Ovary (tissue), 9 donors: ENCODE data around the gene BRD2. TPM values are rescaled to one million over a fixed set of nuclear protein-coding genes. Genes with fewer than 3 reads are reported as not detected.
A peak's percentile ranks its signal among the peaks of the same experiment; 100 is the strongest.

Source experiments
- DNase-seq, 5 donors: peaks; one replicate each; pipeline ENCODE4 v3.0.0-alpha.2; 2019 to 2020
- H3K27ac ChIP-seq, 2 donors: fragments of 200-600 bp; one replicate each; pipeline versions ENCODE4 v1.5.1 to v1.8.0; 2019 to 2022
- H3K27me3 ChIP-seq: fragments of 200-600 bp; one replicate; pipeline ENCODE4 v1.8.0; 2022
- H3K36me3 ChIP-seq: fragments of 200-600 bp; sonication (generic); one replicate; pipeline ENCODE4 v1.5.1; 2019
- H3K4me1 ChIP-seq: one replicate; pipeline ENCODE4 v1.8.1; 2013; ENCODE audit warnings: mild to moderate bottlenecking, moderate library complexity; ENCODE audit not compliant: insufficient read depth
- H3K4me3 ChIP-seq: fragments of 200-600 bp; sonication (generic); one replicate; pipeline ENCODE4 v1.5.1; 2017
- H3K9me3 ChIP-seq, 2 donors: fragments of 200-600 bp in 1 of 2; sonication (generic) in 1 of 2; one replicate each; pipeline versions ENCODE4 v1.5.1 to v1.8.1; 2013 to 2019; ENCODE audit warnings: mild to moderate bottlenecking in 1 of 2, moderate library complexity in 1 of 2
- EP300 ChIP-seq: sonication (generic); formaldehyde crosslinking; IDR thresholded peaks from one replicate; pipeline ENCODE4 v1.6.1; 2017; ENCODE audit warnings: antibody characterized with exemption
- POLR2A ChIP-seq: fragments of 450-650 bp; IDR thresholded peaks from one replicate; pipeline ENCODE4 v1.6.1; 2017; ENCODE audit warnings: antibody characterized with exemption, mild to moderate bottlenecking, moderate library complexity
- WGBS, 3 donors: extraction: QIAGEN DNeasy Blood & Tissue Kit in 1 of 3; methylation state at CpG; one replicate each; pipeline versions ENCODE4 v1.1.5 to v1.1.7; 2013 to 2017; 5-methylcytosine and 5-hydroxymethylcytosine counted together
- intact Hi-C, 4 donors: fragments of 100-400 bp; cut with DNase I; formaldehyde crosslinking; loops; one replicate each; pipeline versions ENCODE4 v1.11.0 to v1.15.1; 2022 to 2023
- polyA plus RNA-seq, 2 donors: library from polyadenylated mRNA; stranded (reverse); fragments of 200-250 nt in 1 of 2; fragments of 350-450 nt in 1 of 2; fragmentation: Illumina TruSeq in 1 of 2; extraction: RNeasy Lipid Tissue Mini Kit (QIAGEN cat#74804) in 1 of 2; gene quantifications; one replicate each; pipeline ENCODE4 v1.2.3, GENCODE V29; 2013 to 2014
- total RNA-seq, 7 donors: library from RNA; depleted of rRNA in 2 of 7; stranded (reverse); fragments of >200 nt in 2 of 7; fragmentation: NEBNext Ultra II Directional in 3 of 7; extraction: Animal tissue kit (Norgen Biotek cat#: 25700) in 3 of 7; gene quantifications; one replicate each; pipeline versions ENCODE4 v1.1.0 to v1.2.4, GENCODE V29; 2016 to 2023
- TF ChIP-seq, protein P1 (sequence below), 3 donors: fragments of 450-650 bp in 2 of 3; fragments of 200-600 bp in 1 of 3; IDR thresholded peaks; one replicate each; pipeline versions ENCODE4 v1.5.1 to v1.8.0; 2016 to 2022; ENCODE audit warnings: antibody characterized with exemption in 3 of 3, mild to moderate bottlenecking in 1 of 3
- donor health status: DM: no; HTN: no; CAD: no; lungs with moderate emphysema.
- donor health status: DM: no; HTN: no; CAD: no.
- donor health status: Bipolar disorder and iron deficiency.
- donor health status: DM: yes; HTN: yes; CAD: no.
- donor health status: DM: no; HTN: no; CAD: no.
- donor health status: DM: yes; HTN: yes; CAD: no.

The BRD2 gene
- total and polyA plus RNA-seq, 9 donors, result 106 to 301 (median 163) TPM

- 39 to 60% (median 47%) methylated on average over 10 of the region's 10 CpGs for WGBS, 3 donors
- no peaks in the 10 kb centered on the region for H3K36me3 ChIP-seq
- DNase-seq, result peak; percentile 26 to 66 (median 50)
- TF ChIP-seq, protein P1, sequence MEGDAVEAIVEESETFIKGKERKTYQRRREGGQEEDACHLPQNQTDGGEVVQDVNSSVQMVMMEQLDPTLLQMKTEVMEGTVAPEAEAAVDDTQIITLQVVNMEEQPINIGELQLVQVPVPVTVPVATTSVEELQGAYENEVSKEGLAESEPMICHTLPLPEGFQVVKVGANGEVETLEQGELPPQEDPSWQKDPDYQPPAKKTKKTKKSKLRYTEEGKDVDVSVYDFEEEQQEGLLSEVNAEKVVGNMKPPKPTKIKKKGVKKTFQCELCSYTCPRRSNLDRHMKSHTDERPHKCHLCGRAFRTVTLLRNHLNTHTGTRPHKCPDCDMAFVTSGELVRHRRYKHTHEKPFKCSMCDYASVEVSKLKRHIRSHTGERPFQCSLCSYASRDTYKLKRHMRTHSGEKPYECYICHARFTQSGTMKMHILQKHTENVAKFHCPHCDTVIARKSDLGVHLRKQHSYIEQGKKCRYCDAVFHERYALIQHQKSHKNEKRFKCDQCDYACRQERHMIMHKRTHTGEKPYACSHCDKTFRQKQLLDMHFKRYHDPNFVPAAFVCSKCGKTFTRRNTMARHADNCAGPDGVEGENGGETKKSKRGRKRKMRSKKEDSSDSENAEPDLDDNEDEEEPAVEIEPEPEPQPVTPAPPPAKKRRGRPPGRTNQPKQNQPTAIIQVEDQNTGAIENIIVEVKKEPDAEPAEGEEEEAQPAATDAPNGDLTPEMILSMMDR (IDR thresholded peaks at IDR 0.05), result peak in 2 of 3 donors; percentile 36 to 44
- no peak for TF ChIP-seq EP300
- H3K27me3 ChIP-seq, result no peaks in the 10 kb centered on the region
- H3K4me1 ChIP-seq, result peaks cover 2% of the 10 kb centered on the region
- intact Hi-C loops, result no loop called here
- no peak within 1 kb of the TSS for H3K4me3 ChIP-seq
- H3K9me3 ChIP-seq, result no peaks in the 10 kb centered on the region
- no peak within 1 kb of the TSS for H3K27ac ChIP-seq
These were observed 15.3 kb upstream of the BRD2 start, which contains the start of gene HLA-DMA for GRCh38 chr6:32952817-32953739. TSS of gene HLA-DMA (minus strand) at chr6:32953097. CDS start at chr6:32953036, 61 bp downstream.

GRCh38 chr6:32953775-32954174 is 14.6 kb upstream of the BRD2 start:
- WGBS, 3 donors, result 70 to 83% (median 81%) methylated on average over 4 of the region's 4 CpGs
- intact Hi-C loops, result no loop called here
- TF ChIP-seq EP300 (no peak), POLR2A (no peak)
- TF ChIP-seq, protein P1 (IDR thresholded peaks at IDR 0.05), result no peak
- no peak overlapping the region for H3K27ac ChIP-seq
- H3K4me3 ChIP-seq, result no peak overlapping the region
- no peaks in the 10 kb centered on the region for H3K9me3 ChIP-seq
- no peaks in the 10 kb centered on the region for H3K27me3 ChIP-seq
- DNase-seq, result no peak
- H3K4me1 ChIP-seq, result peaks cover 2% of the 10 kb centered on the region
- no peaks in the 10 kb centered on the region for H3K36me3 ChIP-seq

DNA sequence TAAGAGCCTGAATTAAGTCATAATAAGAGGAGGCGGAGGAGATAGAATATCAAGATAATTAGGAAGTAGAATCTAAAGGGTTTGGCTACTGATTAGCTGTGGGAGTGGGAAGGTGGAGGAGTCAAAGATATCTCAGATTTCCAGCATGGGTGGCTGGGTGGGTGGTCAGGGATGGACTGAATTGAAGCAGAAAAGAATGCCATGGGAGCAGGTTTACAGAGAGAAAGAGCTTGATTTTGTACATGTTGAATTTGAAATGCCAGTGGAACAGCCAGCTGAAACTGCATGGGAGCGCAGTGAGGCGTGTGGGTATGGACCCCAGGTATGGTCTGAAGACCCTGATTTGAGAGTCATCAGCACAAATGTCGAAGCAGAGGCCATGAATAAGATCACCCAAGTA is 14.1 kb upstream of the BRD2 start:
- WGBS, 3 donors, result 89 to 93% (median 92%) methylated on average over 4 of the region's 4 CpGs
- Histone ChIP-seq H3K4me1 (peaks cover 2% of the 10 kb centered on the region), H3K27ac (no peak overlapping the region), H3K9me3 (no peaks in the 10 kb centered on the region), H3K36me3 (no peaks in the 10 kb centered on the region), H3K4me3 (no peak overlapping the region), H3K27me3 (no peaks in the 10 kb centered on the region)
- no peak for TF ChIP-seq POLR2A
- TF ChIP-seq, protein P1 (IDR thresholded peaks at IDR 0.05), result no peak
- TF ChIP-seq EP300, result no peak
- no peak for DNase-seq
- intact Hi-C loops, result no loop called here

DNA sequence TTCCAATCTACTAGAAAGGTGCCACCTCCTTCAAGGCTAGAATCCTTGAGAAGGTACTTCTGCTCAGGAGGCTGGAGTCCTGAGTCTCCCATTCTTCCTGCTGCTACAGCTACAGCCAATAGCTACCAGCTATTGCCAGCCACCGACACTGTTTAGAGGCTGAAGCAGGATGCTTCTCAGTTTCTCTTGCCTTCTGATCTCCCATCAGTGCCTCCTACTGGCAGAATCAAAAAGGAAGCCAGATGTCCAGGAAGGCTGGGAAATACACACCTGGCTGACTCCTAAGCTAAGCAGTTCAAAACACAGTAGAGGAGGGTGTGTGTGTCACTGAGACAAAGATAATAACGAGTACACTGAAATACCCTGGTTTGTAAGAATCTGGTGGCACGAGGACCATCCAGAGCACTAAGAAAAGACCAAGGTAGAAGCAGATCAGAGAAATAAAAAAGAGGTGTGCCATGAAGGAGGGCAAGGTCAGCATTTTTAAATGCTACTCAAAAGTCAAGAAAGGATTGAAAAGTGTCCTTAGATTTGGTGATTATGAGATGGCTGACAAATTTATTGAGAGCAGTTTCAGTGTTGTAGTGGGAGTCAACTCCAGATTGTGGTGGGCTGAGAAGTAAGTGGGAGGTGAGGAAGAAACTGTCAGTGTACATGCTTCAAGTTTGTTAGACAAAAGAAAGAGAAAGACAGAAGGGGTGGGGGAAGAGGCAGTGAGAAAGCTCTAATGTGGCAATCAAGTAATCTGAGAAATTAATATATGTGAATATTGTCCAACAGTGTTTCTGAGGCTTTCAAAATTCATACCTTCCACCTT is 13.2 kb upstream of the BRD2 start:
- no peak for DNase-seq
- WGBS, 3 donors, result 24 to 56% (median 31%) methylated on average over 3 of the region's 3 CpGs
- intact Hi-C loops, result no loop called here

More for the DNA sequence above, 13.2 kb upstream of the BRD2 start:
- Histone ChIP-seq H3K4me1 (peaks cover 2% of the 10 kb centered on the region), H3K27ac (no peak overlapping the region), H3K36me3 (no peaks in the 10 kb centered on the region), H3K27me3 (no peaks in the 10 kb centered on the region), H3K9me3 (no peaks in the 10 kb centered on the region), H3K4me3 (no peak overlapping the region)
- TF ChIP-seq, protein P1 (IDR thresholded peaks at IDR 0.05), result no peak
- TF ChIP-seq EP300 (no peak), POLR2A (no peak)
